GM12892 (cell line): ENCODE results near the gene SMG9.

Experiments used
- POLR2A ChIP-seq: IDR thresholded peaks from 2 replicates; pipeline ENCODE4 v1.6.1; 2011; ENCODE audit warnings: low read depth, low read length, control low read depth
- POLR2AphosphoS5 ChIP-seq: IDR thresholded peaks from 2 replicates; pipeline ENCODE4 v1.6.1; 2011; ENCODE audit warnings: low read depth, low read length, control low read depth

GRCh38 chr19:43691755-43692154, 63.0 kb downstream of the SMG9 start:
- TF ChIP-seq POLR2AphosphoS5 = no peak
- TF ChIP-seq POLR2A = no peak
